DND-41 (cell line): ENCODE data around the gene AARSD1.

Source experiments
- EZH2 ChIP-seq: IDR thresholded peaks from 3 replicates; pipeline ENCODE4 v1.6.1; 2012; ENCODE audit warnings: borderline replicate concordance, low read depth, mild to moderate bottlenecking, moderate library complexity, low read length, inconsistent platforms; ENCODE audit not compliant: severe bottlenecking
- TF ChIP-seq, protein P1 (sequence below): IDR thresholded peaks from 2 replicates; pipeline ENCODE4 v1.5.1; 2012; ENCODE audit warnings: borderline replicate concordance, low read length, moderate library complexity, mild to moderate bottlenecking; ENCODE audit not compliant: poor library complexity, severe bottlenecking; ENCODE audit errors: extremely low read depth

GRCh38 chr17:42979511-42980273 lies 15.4 kb upstream of the AARSD1 start, which contains the start of gene PTGES3L:
- TF ChIP-seq, protein P1, sequence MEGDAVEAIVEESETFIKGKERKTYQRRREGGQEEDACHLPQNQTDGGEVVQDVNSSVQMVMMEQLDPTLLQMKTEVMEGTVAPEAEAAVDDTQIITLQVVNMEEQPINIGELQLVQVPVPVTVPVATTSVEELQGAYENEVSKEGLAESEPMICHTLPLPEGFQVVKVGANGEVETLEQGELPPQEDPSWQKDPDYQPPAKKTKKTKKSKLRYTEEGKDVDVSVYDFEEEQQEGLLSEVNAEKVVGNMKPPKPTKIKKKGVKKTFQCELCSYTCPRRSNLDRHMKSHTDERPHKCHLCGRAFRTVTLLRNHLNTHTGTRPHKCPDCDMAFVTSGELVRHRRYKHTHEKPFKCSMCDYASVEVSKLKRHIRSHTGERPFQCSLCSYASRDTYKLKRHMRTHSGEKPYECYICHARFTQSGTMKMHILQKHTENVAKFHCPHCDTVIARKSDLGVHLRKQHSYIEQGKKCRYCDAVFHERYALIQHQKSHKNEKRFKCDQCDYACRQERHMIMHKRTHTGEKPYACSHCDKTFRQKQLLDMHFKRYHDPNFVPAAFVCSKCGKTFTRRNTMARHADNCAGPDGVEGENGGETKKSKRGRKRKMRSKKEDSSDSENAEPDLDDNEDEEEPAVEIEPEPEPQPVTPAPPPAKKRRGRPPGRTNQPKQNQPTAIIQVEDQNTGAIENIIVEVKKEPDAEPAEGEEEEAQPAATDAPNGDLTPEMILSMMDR, result no peak
- TF ChIP-seq EZH2, result no peak
